SK-N-SH (cell line): Measurements from ENCODE around the gene MTARC1. TPM values are rescaled to one million over a fixed set of nuclear protein-coding genes. Genes with fewer than 3 reads are reported as not detected.

Experiments
- CTCF ChIA-PET: fragments of 300-600, 350-600 bp; formaldehyde crosslinking; extraction: SDS; loops from one replicate; lab custom pipeline; 2021; lab: Yijun Ruan, JAX
- POLR2A ChIA-PET: fragments of 350-600 bp; sonication (Branson Sonifier 250); formaldehyde crosslinking; extraction: SDS; loops from one replicate; lab custom pipeline; 2020; ENCODE audit warnings: antibody characterized with exemption, inconsistent platforms; lab: Yijun Ruan, JAX
- DNase-seq: peaks from one replicate; pipeline ENCODE4 v3.0.0; 2012
- H2AFZ ChIP-seq: fragments of 200-600 bp; sonication (generic); 2 replicates; pipeline ENCODE4 v1.8.1; 2016; ENCODE audit warnings: antibody characterized with exemption, mild to moderate bottlenecking, low read depth
- H3F3A ChIP-seq: fragments of 200-600 bp; sonication (generic); replicated peaks from 2 replicates; pipeline ENCODE3; 2016; ENCODE audit warnings: antibody characterized with exemption, mild to moderate bottlenecking; ENCODE audit not compliant: insufficient read depth
- H3K27ac ChIP-seq, 2 experiments: fragments of 200-500 bp in 1 of 2; fragments of 200-600 bp in 1 of 2; sonication (Bioruptor generic) in 1 of 2; sonication (generic), shearing (Covaris generic) in 1 of 2; 2 replicates each; pipeline versions ENCODE4 v1.5.1 to v1.6.1; 2014 to 2016; ENCODE audit warnings: low read depth in 2 of 2, inconsistent platforms in 1 of 2, low read length in 1 of 2, mild to moderate bottlenecking in 1 of 2, mixed read lengths in 1 of 2
- H3K27me3 ChIP-seq: fragments of 200-600 bp; sonication (generic), shearing (Covaris generic); 2 replicates; pipeline ENCODE4 v1.6.1; 2016; ENCODE audit warnings: mixed run types; ENCODE audit not compliant: insufficient read depth
- H3K36me3 ChIP-seq, 2 experiments: fragments of 200-500 bp in 1 of 2; fragments of 200-600 bp in 1 of 2; sonication (Bioruptor generic) in 1 of 2; sonication (generic) in 1 of 2; replicated peaks in 1 of 2; 2 replicates each; pipeline versions ENCODE3 to v1.5.1; 2014 to 2016; ENCODE audit warnings: low read length in 1 of 2, mild to moderate bottlenecking in 1 of 2; ENCODE audit not compliant: insufficient read depth in 2 of 2, control insufficient read depth in 1 of 2
- H3K4me1 ChIP-seq, 2 experiments: fragments of 200-500 bp in 1 of 2; fragments of 200-600 bp in 1 of 2; sonication (Bioruptor generic) in 1 of 2; sonication (generic), shearing (Covaris generic) in 1 of 2; 2 replicates each; pipeline versions ENCODE4 v1.5.1 to v1.6.1; 2014 to 2016; ENCODE audit warnings: low read depth in 1 of 2, low read length in 1 of 2, mixed run types in 1 of 2; ENCODE audit not compliant: insufficient read depth in 2 of 2, control insufficient read depth in 1 of 2
- H3K4me2 ChIP-seq: fragments of 200-600 bp; sonication (generic), shearing (Covaris generic); 2 replicates; pipeline ENCODE4 v1.6.1; 2017; ENCODE audit warnings: mixed run types
- H3K4me3 ChIP-seq, 2 experiments: fragments of 200-500 bp in 1 of 2; fragments of 200-600 bp in 1 of 2; sonication (Bioruptor generic) in 1 of 2; sonication (generic), shearing (Covaris generic) in 1 of 2; 2 replicates each; pipeline versions ENCODE4 v1.5.1 to v1.8.1; 2014 to 2016; ENCODE audit warnings: low read depth in 2 of 2, inconsistent platforms in 1 of 2, low read length in 1 of 2, mild to moderate bottlenecking in 1 of 2, mixed read lengths in 1 of 2, moderate library complexity in 1 of 2
- H3K79me2 ChIP-seq: fragments of 200-600 bp; sonication (generic); 2 replicates; pipeline ENCODE4 v1.8.1; 2017; ENCODE audit warnings: mild to moderate bottlenecking; ENCODE audit not compliant: insufficient read depth
- H3K9ac ChIP-seq: fragments of 200-600 bp; sonication (generic); 2 replicates; pipeline ENCODE4 v1.6.1; 2017; ENCODE audit warnings: mixed run types
- H3K9me2 ChIP-seq: fragments of 200-600 bp; sonication (generic); 2 replicates; pipeline ENCODE4 v1.6.1; 2017; ENCODE audit warnings: mixed run types
- H3K9me3 ChIP-seq: fragments of 200-600 bp; sonication (generic); 2 replicates; pipeline ENCODE4 v1.6.1; 2017; ENCODE audit warnings: mixed run types, mild to moderate bottlenecking, moderate library complexity
- H4K20me1 ChIP-seq: fragments of 200-600 bp; sonication (generic); 2 replicates; pipeline ENCODE4 v1.6.1; 2017; ENCODE audit warnings: mild to moderate bottlenecking, mixed run types; ENCODE audit not compliant: insufficient read depth
- CHD2 ChIP-seq: fragments of 150-350 bp; IDR thresholded peaks from 2 replicates; pipeline ENCODE4 v1.6.1; 2018; ENCODE audit warnings: low read length; ENCODE audit not compliant: partially characterized antibody
- CTCF ChIP-seq: fragments of 200-600 bp; sonication (generic); IDR thresholded peaks from 2 replicates; pipeline ENCODE4 v1.6.1; 2017; ENCODE audit warnings: antibody characterized with exemption, mild to moderate bottlenecking, moderate library complexity
- ELF1 ChIP-seq: IDR thresholded peaks from 2 replicates; pipeline ENCODE4 v1.4.0; 2012
- EP300 ChIP-seq, 2 experiments: IDR thresholded peaks; 2 replicates each; pipeline versions ENCODE4 v1.4.0 to v1.6.1; 2012; ENCODE audit warnings: borderline replicate concordance in 1 of 2, low read depth in 1 of 2, low read length in 1 of 2
- FOXM1 ChIP-seq: IDR thresholded peaks from 2 replicates; pipeline ENCODE4 v1.4.0; 2012; ENCODE audit warnings: low read depth, mild to moderate bottlenecking
- IRF3 ChIP-seq: fragments of 150-350 bp; IDR thresholded peaks from 2 replicates; pipeline ENCODE4 v1.6.1; 2016; ENCODE audit warnings: mild to moderate bottlenecking, low read depth, low read length
- MEF2A ChIP-seq: IDR thresholded peaks from 2 replicates; pipeline ENCODE4 v1.4.0; 2012; ENCODE audit warnings: low read depth, borderline replicate concordance
- RCOR1 ChIP-seq: fragments of 150-350 bp; IDR thresholded peaks from 2 replicates; pipeline ENCODE4 v1.6.1; 2017; ENCODE audit warnings: antibody characterized with exemption, low read length
- REST ChIP-seq: IDR thresholded peaks from 2 replicates; pipeline ENCODE4 v1.6.1; 2012; ENCODE audit warnings: mild to moderate bottlenecking, low read depth, low read length, moderate library complexity
- RFX5 ChIP-seq: IDR thresholded peaks from 2 replicates; pipeline ENCODE4 v1.6.1; 2012; ENCODE audit warnings: mild to moderate bottlenecking, improper control_type of control experiment, low read length
- RXRA ChIP-seq: IDR thresholded peaks from 2 replicates; pipeline ENCODE4 v1.4.0; 2012; ENCODE audit warnings: low read depth, mild to moderate bottlenecking, borderline replicate concordance
- SMC3 ChIP-seq: IDR thresholded peaks from 2 replicates; pipeline ENCODE4 v1.6.1; 2012; ENCODE audit warnings: low read depth, low read length, improper control_type of control experiment
- TEAD4 ChIP-seq: IDR thresholded peaks from 2 replicates; pipeline ENCODE4 v1.4.0; 2012; ENCODE audit warnings: mild to moderate bottlenecking, borderline replicate concordance; ENCODE audit not compliant: insufficient read depth
- USF2 ChIP-seq: fragments of 150-350 bp; IDR thresholded peaks from 2 replicates; pipeline ENCODE4 v1.6.1; 2017; ENCODE audit warnings: antibody characterized with exemption, low read length, low read depth, borderline replicate concordance
- YY1 ChIP-seq: IDR thresholded peaks from 2 replicates; pipeline ENCODE4 v1.4.0; 2012; ENCODE audit warnings: low read depth, mild to moderate bottlenecking
- ZBTB33 ChIP-seq: IDR thresholded peaks from 2 replicates; pipeline ENCODE4 v1.4.0; 2012; ENCODE audit warnings: low read depth, borderline replicate concordance
- WGBS: methylation state at CpG from one replicate; pipeline ENCODE4 v1.1.6; 2017; ENCODE audit warnings: low lambda C conversion rate; 5-methylcytosine and 5-hydroxymethylcytosine counted together
- polyA plus RNA-seq, 3 experiments: library from polyadenylated mRNA; depleted of rRNA; stranded (reverse); fragments of >200 nt; gene quantifications; 2 replicates each; pipeline ENCODE4 v1.2.3, GENCODE V29; 2012

The MTARC1 gene
- polyA plus RNA-seq, 1 of the 3 experiments (the other 2 are of a cell fraction), result 6.1 TPM

- Histone ChIP-seq H4K20me1 (no peaks in the 10 kb centered on the region), H3K27me3 (no peaks in the 10 kb centered on the region), H2AFZ (no peak overlapping the region), H3K79me2 (no peaks in the 10 kb centered on the region), H3K4me2 (no peak overlapping the region), H3K4me1 (peaks cover 0 to 5% of the 10 kb centered on the region in 2 experiments; a peak in 1 of 4 replicates), H3K9me2 (no peaks in the 10 kb centered on the region), H3K27ac (no peak overlapping the region), H3K9ac (no peak overlapping the region), H3K4me3 (no peak overlapping the region), H3K36me3 (no peaks in the 10 kb centered on the region), H3F3A (no peaks in the 10 kb centered on the region), H3K9me3 (no peaks in the 10 kb centered on the region)
- whole genome bisulfite sequencing, result 80% methylated on average over 12 of the region's 12 CpGs
- no peak for DNase-seq
- POLR2A ChIA-PET, result no interaction called here
- CTCF ChIA-PET, result no interaction called here
- TF ChIP-seq MEF2A, result no peak
- TF ChIP-seq RFX5, result no peak
- TF ChIP-seq FOXM1, result no peak
- TF ChIP-seq ZBTB33, result no peak
- TF ChIP-seq YY1, result no peak
- no peak for TF ChIP-seq EP300 (IDR thresholded peaks at IDR 0.05; ENCODE audit: borderline replicate concordance in 1 of 2, low read depth in 1 of 2, low read length in 1 of 2)
- TF ChIP-seq SMC3, result no peak
- no peak for TF ChIP-seq CTCF
- TF ChIP-seq IRF3, result no peak
- no peak for TF ChIP-seq ELF1
Observed at GRCh38 chr1:220813013-220813412, 26.3 kb downstream of the MTARC1 start.

GRCh38 chr1:220815409-220815808 lies 28.7 kb downstream of the MTARC1 start:
- no peak for DNase-seq
- POLR2A ChIA-PET, result no interaction called here
- Histone ChIP-seq H4K20me1 (no peaks in the 10 kb centered on the region), H3K9ac (no peak overlapping the region), H3K9me2 (no peaks in the 10 kb centered on the region), H3K4me3 (no peak overlapping the region), H3K79me2 (no peaks in the 10 kb centered on the region), H3F3A (no peaks in the 10 kb centered on the region), H3K9me3 (no peaks in the 10 kb centered on the region), H3K36me3 (no peaks in the 10 kb centered on the region), H3K27me3 (no peaks in the 10 kb centered on the region), H3K4me1 (no peaks in the 10 kb centered on the region; a peak in 1 of 4 replicates), H2AFZ (no peak overlapping the region), H3K4me2 (no peak overlapping the region), H3K27ac (no peak overlapping the region)
- CTCF ChIA-PET, result interaction anchor here (0.6 to 2.2 kb wide), 3 partner anchors 10 to 40 kb away, joined by 3 to 7 read pairs (median 4); no protein-coding TSS in a partner anchor
- WGBS, result no CpG with 5 or more reads among the region's 2 CpGs
- TF ChIP-seq RXRA, result no peak
- no peak for TF ChIP-seq USF2
- no peak for TF ChIP-seq TEAD4
- no peak for TF ChIP-seq CHD2
- no peak for TF ChIP-seq REST
- TF ChIP-seq RCOR1, result no peak
